ENCODE results near the gene PGAM2. TPM values are rescaled to one million over a fixed set of nuclear protein-coding genes. Genes with fewer than 3 reads are reported as not detected.

PGAM2 gene
- total and polyA plus RNA-seq, 2 experiments from 2014 or later = 0.73 TPM; not detected in 1

- Histone ChIP-seq H4K20me1 (ENCODE audit: insufficient read depth, poor library complexity, severe bottlenecking) (no peaks in the 10 kb centered on the region), H3K36me3 (replicated peaks; ENCODE audit: insufficient read depth, low read depth) (no peaks in the 10 kb centered on the region), H3K9me2 (replicated peaks; ENCODE audit: insufficient read depth) (no peaks in the 10 kb centered on the region), H3K27ac (no peak overlapping the region), H3K4me1 (ENCODE audit: insufficient read depth) (no peaks in the 10 kb centered on the region), H3K4me2 (no peak overlapping the region), H2AFZ (no peak overlapping the region), H3K27me3 (no peaks in the 10 kb centered on the region), H3K4me3 (no peak overlapping the region), H3K79me2 (no peaks in the 10 kb centered on the region), H3K9me3 (ENCODE audit: low read depth) (no peaks in the 10 kb centered on the region)
- 87% methylated on average over 24 of the region's 27 CpGs for WGBS (ENCODE audit: low lambda C conversion rate, missing lambda C conversion rate)
- TF ChIP-seq EZH2phosphoT487 (IDR thresholded peaks at IDR 0.05; ENCODE audit: low read depth, severe bottlenecking, unreplicated experiment) (no peak), EZH2 (IDR thresholded peaks at IDR 0.05; ENCODE audit: borderline replicate concordance) (no peak), CTCF (IDR thresholded peaks at IDR 0.05; ENCODE audit: poor library complexity) (no peak)
- DNase-seq (ENCODE audit: low spot score) = no peak
Observed at GRCh38 chr7:44110719-44111635, 45.6 kb upstream of the PGAM2 start.

- Histone ChIP-seq H3K27me3 (peaks cover 2% of the 10 kb centered on the region), H2AFZ (no peak overlapping the region), H3K79me2 (peaks cover 5% of the 10 kb centered on the region), H3K9me2 (replicated peaks; ENCODE audit: insufficient read depth) (no peaks in the 10 kb centered on the region), H3K27ac (no peak overlapping the region), H3K4me1 (ENCODE audit: insufficient read depth) (peaks cover 9% of the 10 kb centered on the region), H4K20me1 (ENCODE audit: insufficient read depth, poor library complexity, severe bottlenecking) (no peaks in the 10 kb centered on the region), H3K4me2 (no peak overlapping the region), H3K4me3 (no peak overlapping the region), H3K36me3 (replicated peaks; ENCODE audit: insufficient read depth, low read depth) (no peaks in the 10 kb centered on the region), H3K9me3 (ENCODE audit: low read depth) (no peaks in the 10 kb centered on the region)
- TF ChIP-seq CTCF (IDR thresholded peaks at IDR 0.05; ENCODE audit: poor library complexity) (no peak), EZH2phosphoT487 (IDR thresholded peaks at IDR 0.05; ENCODE audit: low read depth, severe bottlenecking, unreplicated experiment) (no peak), EZH2 (IDR thresholded peaks at IDR 0.05; ENCODE audit: borderline replicate concordance) (no peak)
- WGBS (ENCODE audit: low lambda C conversion rate, missing lambda C conversion rate) = 93% methylated on average over 18 of the region's 18 CpGs
- DNase-seq (ENCODE audit: low spot score) = no peak
Observed at GRCh38 chr7:44109991-44110390, 44.6 kb upstream of the PGAM2 start.

GRCh38 chr7:44108768-44109750 lies 43.7 kb upstream of the PGAM2 start:
- H3K79me2 ChIP-seq = peaks cover 5% of the 10 kb centered on the region
- no peak overlapping the region for H2AFZ ChIP-seq
- H4K20me1 ChIP-seq (ENCODE audit: insufficient read depth, poor library complexity, severe bottlenecking) = no peaks in the 10 kb centered on the region
- no peak for DNase-seq (ENCODE audit: low spot score)
- peaks cover 8% of the 10 kb centered on the region for H3K27me3 ChIP-seq
- H3K36me3 ChIP-seq (replicated peaks; ENCODE audit: insufficient read depth, low read depth) = no peaks in the 10 kb centered on the region
- H3K9me2 ChIP-seq (replicated peaks; ENCODE audit: insufficient read depth) = no peaks in the 10 kb centered on the region
- no peaks in the 10 kb centered on the region for H3K9me3 ChIP-seq (ENCODE audit: low read depth)
- no peak overlapping the region for H3K4me2 ChIP-seq
- H3K27ac ChIP-seq = no peak overlapping the region
- H3K4me1 ChIP-seq (ENCODE audit: insufficient read depth) = peaks cover 14% of the 10 kb centered on the region
- H3K4me3 ChIP-seq = no peak overlapping the region
- TF ChIP-seq EZH2 (IDR thresholded peaks at IDR 0.05; ENCODE audit: borderline replicate concordance) (no peak), CTCF (IDR thresholded peaks at IDR 0.05; ENCODE audit: poor library complexity) (no peak), EZH2phosphoT487 (IDR thresholded peaks at IDR 0.05; ENCODE audit: low read depth, severe bottlenecking, unreplicated experiment) (no peak)
- WGBS (ENCODE audit: low lambda C conversion rate, missing lambda C conversion rate) = 88% methylated on average over 18 of the region's 21 CpGs

Measured in hepatocyte (in vitro differentiated cells).